ENCODE data around the gene ZER1. TPM values are rescaled to one million over a fixed set of nuclear protein-coding genes. Genes with fewer than 3 reads are reported as not detected.
"Not testable (repeated sequence)": the region's sequence is repeated elsewhere in the genome, so short reads cannot be mapped to it uniquely, and the experiment has no call there.

ZER1 gene
- total RNA-seq, 1 donor from 2014 or later, result 33.8 TPM

DNA sequence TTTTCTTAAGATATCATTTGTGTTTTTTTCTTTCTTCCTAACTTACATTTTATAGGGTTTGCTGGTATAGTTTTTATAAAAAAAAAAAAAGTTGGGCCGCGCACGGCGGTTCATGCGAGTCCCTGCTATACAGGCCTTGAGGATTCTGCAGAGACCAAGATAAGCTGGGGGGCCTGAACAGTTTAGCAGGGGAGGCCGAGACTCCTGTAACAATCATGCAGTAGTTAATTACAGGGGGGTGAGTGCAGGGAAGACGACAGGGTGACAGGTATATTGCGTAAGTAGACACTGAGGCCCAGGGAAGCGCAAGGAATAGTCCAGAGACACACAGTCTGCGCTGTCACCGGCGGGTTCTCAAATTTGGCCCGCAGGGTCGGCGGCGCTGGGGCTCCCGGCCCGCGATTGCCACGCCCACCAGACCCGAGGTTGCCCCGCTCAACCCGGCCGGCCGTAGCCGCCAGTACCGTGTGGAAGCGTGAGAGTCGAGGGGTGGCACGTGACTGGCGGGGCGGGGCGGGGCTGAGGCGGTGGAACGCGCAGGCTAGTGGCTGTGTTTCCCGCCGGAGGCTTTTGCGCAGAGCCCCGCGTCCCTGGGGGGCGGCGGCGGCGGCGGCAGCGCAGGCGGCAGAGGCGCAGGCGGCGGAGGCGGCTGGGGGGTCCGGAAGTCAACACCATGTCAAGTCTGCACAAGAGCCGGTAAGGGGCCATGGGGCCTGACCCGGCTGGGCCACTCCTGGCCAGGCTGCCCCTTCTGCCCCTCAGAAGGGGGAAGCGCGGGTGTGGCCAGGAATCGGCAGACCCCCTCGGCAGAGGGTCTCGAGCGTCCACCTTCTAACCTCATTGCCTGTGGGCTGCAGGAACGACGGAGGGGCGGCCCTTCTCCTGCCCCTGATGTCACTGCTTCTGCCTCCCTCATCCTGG, 15.2 kb upstream of the ZER1 start, which contains the start of gene TBC1D13:
Gene TBC1D13 (plus strand): TSS at position 573 of the 921 bp plus-strand sequence. CDS start 101 bp downstream, at position 674.
- H3K36me3 Mint-ChIP-seq (ENCODE audit: low read depth), result peaks cover 7% of the 10 kb centered on the region
- TF ChIP-seq, protein P1, sequence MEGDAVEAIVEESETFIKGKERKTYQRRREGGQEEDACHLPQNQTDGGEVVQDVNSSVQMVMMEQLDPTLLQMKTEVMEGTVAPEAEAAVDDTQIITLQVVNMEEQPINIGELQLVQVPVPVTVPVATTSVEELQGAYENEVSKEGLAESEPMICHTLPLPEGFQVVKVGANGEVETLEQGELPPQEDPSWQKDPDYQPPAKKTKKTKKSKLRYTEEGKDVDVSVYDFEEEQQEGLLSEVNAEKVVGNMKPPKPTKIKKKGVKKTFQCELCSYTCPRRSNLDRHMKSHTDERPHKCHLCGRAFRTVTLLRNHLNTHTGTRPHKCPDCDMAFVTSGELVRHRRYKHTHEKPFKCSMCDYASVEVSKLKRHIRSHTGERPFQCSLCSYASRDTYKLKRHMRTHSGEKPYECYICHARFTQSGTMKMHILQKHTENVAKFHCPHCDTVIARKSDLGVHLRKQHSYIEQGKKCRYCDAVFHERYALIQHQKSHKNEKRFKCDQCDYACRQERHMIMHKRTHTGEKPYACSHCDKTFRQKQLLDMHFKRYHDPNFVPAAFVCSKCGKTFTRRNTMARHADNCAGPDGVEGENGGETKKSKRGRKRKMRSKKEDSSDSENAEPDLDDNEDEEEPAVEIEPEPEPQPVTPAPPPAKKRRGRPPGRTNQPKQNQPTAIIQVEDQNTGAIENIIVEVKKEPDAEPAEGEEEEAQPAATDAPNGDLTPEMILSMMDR (IDR thresholded peaks at IDR 0.05), result no peak

GRCh38 chr9:128785427-128785826, 13.7 kb upstream of the ZER1 start:
- H3K27me3 Mint-ChIP-seq (ENCODE audit: low read depth), result no peaks in the 10 kb centered on the region
- TF ChIP-seq, protein P1 (IDR thresholded peaks at IDR 0.05), result no peak

More for the DNA sequence above, 15.2 kb upstream of the ZER1 start, which contains the start of gene TBC1D13:
- Mint-ChIP-seq H3K27me3 (ENCODE audit: low read depth) (no peaks in the 10 kb centered on the region), H3K27ac (ENCODE audit: unreplicated experiment) (peak within 1 kb of the TSS; percentile 88), H3K9me3 (ENCODE audit: low read depth) (no peaks in the 10 kb centered on the region), H3K4me1 (ENCODE audit: low read depth) (peaks cover 25% of the 10 kb centered on the region), H3K4me3 (ENCODE audit: unreplicated experiment) (peak within 1 kb of the TSS; percentile 93)
- no peak for DNase-seq (ENCODE audit: low spot score)

DNA sequence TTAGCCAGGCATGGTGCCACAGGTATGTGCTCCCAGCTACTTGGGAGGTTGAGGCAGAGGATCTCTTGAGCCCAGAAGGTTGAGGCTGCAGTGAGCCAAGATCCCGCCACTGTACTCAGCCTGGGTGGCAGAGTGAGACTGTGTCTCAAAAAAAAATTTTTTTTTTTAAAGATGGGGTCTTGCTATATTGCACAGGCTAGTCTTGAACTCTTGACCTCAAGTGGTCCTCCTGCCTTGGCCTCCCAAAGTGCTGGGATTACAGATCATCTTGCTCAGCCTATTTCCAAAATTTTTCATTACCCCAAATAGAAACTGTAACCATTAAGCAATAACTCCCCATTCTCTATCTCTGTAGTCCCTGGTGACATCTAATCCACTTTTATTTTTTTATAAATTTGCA, 10.9 kb upstream of the ZER1 start:
- Mint-ChIP-seq H3K27me3 (ENCODE audit: low read depth) (no peaks in the 10 kb centered on the region), H3K36me3 (ENCODE audit: low read depth) (no peaks in the 10 kb centered on the region), H3K4me1 (ENCODE audit: low read depth) (peaks cover 12% of the 10 kb centered on the region), H3K4me3 (ENCODE audit: unreplicated experiment) (no peak overlapping the region), H3K27ac (ENCODE audit: unreplicated experiment) (no peak overlapping the region), H3K9me3 (ENCODE audit: low read depth) (peaks cover 4% of the 10 kb centered on the region)
- TF ChIP-seq, protein P1 (IDR thresholded peaks at IDR 0.05), result no peak
- DNase-seq (ENCODE audit: low spot score), result no peak

More at GRCh38 chr9:128785427-128785826, 13.7 kb upstream of the ZER1 start:
- Mint-ChIP-seq H3K36me3 (ENCODE audit: low read depth) (no peaks in the 10 kb centered on the region), H3K27ac (ENCODE audit: unreplicated experiment) (no peak overlapping the region), H3K4me1 (ENCODE audit: low read depth) (peaks cover 25% of the 10 kb centered on the region), H3K4me3 (ENCODE audit: unreplicated experiment) (no peak overlapping the region), H3K9me3 (ENCODE audit: low read depth) (peaks cover 4% of the 10 kb centered on the region)
- DNase-seq (ENCODE audit: low spot score), result no peak

DNA sequence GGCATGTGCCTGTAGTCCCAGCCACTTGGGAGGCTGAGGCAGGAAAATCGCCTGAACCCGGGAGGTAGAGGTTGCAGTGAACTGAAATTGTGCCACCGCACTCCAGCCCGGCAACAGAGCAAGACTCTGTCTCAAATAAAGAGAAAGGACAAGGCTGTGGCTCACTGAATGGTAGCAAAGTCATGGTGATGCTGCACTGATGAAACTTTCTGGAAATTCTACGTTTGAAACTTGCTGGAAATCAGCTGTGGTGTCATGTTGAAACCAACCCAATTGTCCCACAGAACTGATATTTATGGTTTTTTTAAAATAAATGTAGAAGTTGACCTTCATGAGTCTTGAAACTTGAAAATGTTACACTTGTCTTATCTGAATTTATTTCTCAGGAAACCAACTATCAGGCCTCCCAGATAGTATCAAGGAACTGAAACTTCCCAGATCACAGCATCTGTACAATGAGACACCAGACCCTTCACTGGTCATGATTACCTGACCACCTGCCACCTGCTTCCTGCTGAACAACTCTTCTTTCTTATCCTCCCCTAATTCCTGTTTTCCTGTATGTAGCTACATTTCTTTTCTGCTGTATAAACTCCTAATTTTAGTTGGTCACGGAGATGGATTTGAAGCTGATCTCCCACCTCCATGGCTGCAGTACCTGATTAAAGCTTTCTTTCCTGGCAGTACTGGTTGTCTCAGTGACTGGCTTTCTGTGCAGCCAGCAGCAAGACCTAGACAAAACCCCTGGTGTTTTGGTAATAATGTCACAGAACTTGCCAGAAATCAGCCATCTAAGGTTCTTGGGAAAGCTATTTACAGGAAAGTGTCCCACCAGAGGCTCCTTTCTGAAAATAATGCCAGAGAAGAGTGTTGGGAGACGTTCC, 9.7 kb upstream of the ZER1 start:
- Mint-ChIP-seq H3K36me3 (ENCODE audit: low read depth) (no peaks in the 10 kb centered on the region), H3K4me3 (ENCODE audit: unreplicated experiment) (no peak overlapping the region)

DNA sequence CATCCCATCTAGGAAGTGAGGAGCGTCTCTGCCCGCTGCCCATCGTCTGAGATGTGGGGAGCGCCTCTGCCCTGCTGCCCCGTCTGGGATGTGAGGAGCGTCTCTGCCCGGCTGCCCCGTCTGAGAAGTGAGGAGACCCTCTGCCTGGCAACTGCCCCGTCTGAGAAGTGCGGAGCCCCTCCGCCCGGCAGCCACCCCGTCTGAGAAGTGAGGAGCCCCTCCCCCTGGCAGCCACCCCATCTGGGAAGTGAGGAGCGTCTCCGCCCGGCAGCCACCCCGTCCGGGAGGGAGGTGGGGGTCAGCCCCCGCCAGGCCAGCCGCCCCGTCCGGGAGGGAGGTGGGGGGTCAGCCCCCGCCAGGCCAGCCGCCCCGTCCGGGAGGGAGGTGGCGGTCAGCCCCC, 8.4 kb upstream of the ZER1 start:
- peaks cover 11% of the 10 kb centered on the region for H3K4me1 Mint-ChIP-seq (ENCODE audit: low read depth)
- H3K9me3 Mint-ChIP-seq (ENCODE audit: low read depth); H3K4me3 Mint-ChIP-seq (ENCODE audit: unreplicated experiment); H3K27me3 Mint-ChIP-seq (ENCODE audit: low read depth); DNase-seq (ENCODE audit: low spot score); H3K36me3 Mint-ChIP-seq (ENCODE audit: low read depth); H3K27ac Mint-ChIP-seq (ENCODE audit: unreplicated experiment): not testable (repeated sequence)

More for the DNA sequence above, 9.7 kb upstream of the ZER1 start:
- no peak for DNase-seq (ENCODE audit: low spot score)
- TF ChIP-seq, protein P1 (IDR thresholded peaks at IDR 0.05), result no peak
- H3K27ac Mint-ChIP-seq (ENCODE audit: unreplicated experiment), result no peak overlapping the region
- H3K4me1 Mint-ChIP-seq (ENCODE audit: low read depth), result peaks cover 11% of the 10 kb centered on the region
- H3K9me3 Mint-ChIP-seq (ENCODE audit: low read depth), result peaks cover 4% of the 10 kb centered on the region
- H3K27me3 Mint-ChIP-seq (ENCODE audit: low read depth), result no peaks in the 10 kb centered on the region
